Neural cell (in vitro differentiated cells): ENCODE measurements around the gene ARHGEF25. TPM values are rescaled to one million over a fixed set of nuclear protein-coding genes. Genes with fewer than 3 reads are reported as not detected.

Experiments used
- H2AFZ ChIP-seq: fragments of 200-600, 300-800 bp; sonication (generic), shearing (Covaris generic); 2 replicates; pipeline ENCODE4 v1.6.0; 2014; ENCODE audit warnings: low read depth, mild to moderate bottlenecking, antibody characterized with exemption, low read length, moderate library complexity
- H3F3A ChIP-seq: fragments of 200-600 bp; shearing (Covaris generic); 2 replicates; pipeline ENCODE4 v1.6.1; 2016; ENCODE audit warnings: mild to moderate bottlenecking, moderate library complexity, mixed read lengths, antibody characterized with exemption, low read length; ENCODE audit not compliant: insufficient read depth, poor library complexity, severe bottlenecking
- H3K27ac ChIP-seq: fragments of 200-600, 300-800 bp; sonication (generic), shearing (Covaris generic); 2 replicates; pipeline ENCODE4 v1.5.1; 2014; ENCODE audit warnings: mild to moderate bottlenecking, low read length, moderate library complexity
- H3K27me3 ChIP-seq: fragments of 300-800, 200-600 bp; sonication (generic), shearing (Covaris generic); 2 replicates; pipeline ENCODE4 v1.6.0; 2014; ENCODE audit warnings: mild to moderate bottlenecking, low read depth, low read length, moderate library complexity; ENCODE audit not compliant: insufficient read depth
- H3K36me3 ChIP-seq: fragments of 300-800, 200-600 bp; sonication (generic), shearing (Covaris generic); 2 replicates; pipeline ENCODE4 v1.5.1; 2014; ENCODE audit warnings: mild to moderate bottlenecking, antibody characterized with exemption, low read length, moderate library complexity; ENCODE audit not compliant: insufficient read depth
- H3K4me2 ChIP-seq: fragments of 300-800, 200-600 bp; sonication (generic), shearing (Covaris generic); 2 replicates; pipeline ENCODE4 v1.6.0; 2014; ENCODE audit warnings: mild to moderate bottlenecking, low read length
- H3K4me3 ChIP-seq: fragments of 300-800, 200-600 bp; sonication (generic), shearing (Covaris generic); 2 replicates; pipeline ENCODE4 v1.5.1; 2014; ENCODE audit warnings: mild to moderate bottlenecking, low read length, moderate library complexity
- H3K79me2 ChIP-seq: fragments of 200-600 bp; shearing (Covaris generic); replicated peaks from 2 replicates; pipeline ENCODE4 v1.6.0; 2014; ENCODE audit warnings: mild to moderate bottlenecking, low read length, moderate library complexity; ENCODE audit not compliant: insufficient read depth
- H3K9ac ChIP-seq: fragments of 300-800, 200-600 bp; sonication (generic), shearing (Covaris generic); 2 replicates; pipeline ENCODE4 v1.6.1; 2016; ENCODE audit warnings: mild to moderate bottlenecking, low read length, mixed read lengths
- H3K9me2 ChIP-seq: fragments of 200-600 bp; shearing (Covaris generic); 2 replicates; pipeline ENCODE4 v1.6.1; 2016; ENCODE audit warnings: mild to moderate bottlenecking, low read length, mixed read lengths; ENCODE audit not compliant: insufficient read depth
- H3K9me3 ChIP-seq: fragments of 200-600, 300-800 bp; sonication (generic), shearing (Covaris generic); 2 replicates; pipeline ENCODE4 v1.6.1; 2016; ENCODE audit warnings: mild to moderate bottlenecking, mixed run types, low read length, moderate library complexity, mixed read lengths
- H4K20me1 ChIP-seq: fragments of 200-600 bp; shearing (Covaris generic); 2 replicates; pipeline ENCODE4 v1.6.1; 2016; ENCODE audit warnings: mild to moderate bottlenecking, mixed run types; ENCODE audit not compliant: insufficient read depth
- CTCF ChIP-seq: fragments of 450-650 bp; IDR thresholded peaks from 2 replicates; pipeline ENCODE4 v1.5.1; 2014; ENCODE audit warnings: antibody characterized with exemption, mild to moderate bottlenecking, moderate library complexity; ENCODE audit not compliant: poor library complexity, severe bottlenecking
- EP300 ChIP-seq: fragments of 450-650 bp; conservative IDR thresholded peaks from 2 replicates; pipeline ENCODE4 v1.6.1; 2014; ENCODE audit warnings: antibody characterized with exemption, mild to moderate bottlenecking, moderate library complexity; ENCODE audit not compliant: poor library complexity, severe bottlenecking
- EZH2 ChIP-seq: fragments of 200-600, 300-800 bp; shearing (Covaris generic), sonication (generic); IDR thresholded peaks from 2 replicates; pipeline ENCODE4 v1.6.1; 2014; ENCODE audit warnings: antibody characterized with exemption, low read length, borderline replicate concordance, mild to moderate bottlenecking; ENCODE audit not compliant: insufficient read depth, poor library complexity, severe bottlenecking
- MXI1 ChIP-seq: fragments of 450-650 bp; conservative IDR thresholded peaks from 2 replicates; pipeline ENCODE4 v1.6.1; 2014; ENCODE audit warnings: antibody characterized with exemption, mild to moderate bottlenecking; ENCODE audit not compliant: poor library complexity, severe bottlenecking
- POLR2AphosphoS5 ChIP-seq: IDR thresholded peaks from 2 replicates; pipeline ENCODE4 v1.6.1; 2012
- RAD21 ChIP-seq: fragments of 450-650 bp; conservative IDR thresholded peaks from 2 replicates; pipeline ENCODE4 v1.6.1; 2014; ENCODE audit warnings: antibody characterized with exemption, mild to moderate bottlenecking, moderate library complexity
- REST ChIP-seq: IDR thresholded peaks from 2 replicates; pipeline ENCODE4 v1.6.1; 2012; ENCODE audit warnings: borderline replicate concordance
- SMC3 ChIP-seq: fragments of 450-650 bp; conservative IDR thresholded peaks from 2 replicates; pipeline ENCODE4 v1.6.1; 2014; ENCODE audit warnings: antibody characterized with exemption, mild to moderate bottlenecking, moderate library complexity; ENCODE audit not compliant: poor library complexity
- TAF1 ChIP-seq: IDR thresholded peaks from 2 replicates; pipeline ENCODE4 v1.6.1; 2012; ENCODE audit warnings: low read depth
- polyA plus RNA-seq: library from polyadenylated mRNA; depleted of rRNA; stranded (reverse); fragments of >200 nt; gene quantifications from 2 replicates; pipeline ENCODE4 v1.2.3, GENCODE V29; 2014

ARHGEF25 gene
- polyA plus RNA-seq, 1 donor from 2014 or later = 12.9 TPM

- Histone ChIP-seq H2AFZ (no peak overlapping the region), H3F3A (peaks cover 3% of the 10 kb centered on the region), H3K9me2 (no peaks in the 10 kb centered on the region), H3K9me3 (no peaks in the 10 kb centered on the region), H3K27ac (peak overlapping the region; percentile 82), H4K20me1 (no peaks in the 10 kb centered on the region), H3K36me3 (peaks cover 14% of the 10 kb centered on the region), H3K4me3 (peak overlapping the region; percentile 97), H3K27me3 (peaks cover 47% of the 10 kb centered on the region), H3K79me2 (peaks cover 7% of the 10 kb centered on the region), H3K4me2 (peak overlapping the region; percentile 93), H3K9ac (peak overlapping the region; percentile 94)
- TF ChIP-seq POLR2AphosphoS5 = no peak
- TF ChIP-seq EP300 = no peak
- TF ChIP-seq TAF1 = no peak
- TF ChIP-seq EZH2 = no peak
- TF ChIP-seq REST = no peak
- TF ChIP-seq SMC3 = no peak
- no peak for TF ChIP-seq RAD21
- no peak for TF ChIP-seq CTCF
- TF ChIP-seq MXI1 = no peak
Measured at GRCh38 chr12:57630891-57631433, 19.7 kb downstream of the ARHGEF25 start.

- Histone ChIP-seq H4K20me1 (no peaks in the 10 kb centered on the region), H3K9ac (peak overlapping the region; percentile 94), H3K4me3 (peak overlapping the region; percentile 97), H3K36me3 (peaks cover 14% of the 10 kb centered on the region), H3K9me3 (no peaks in the 10 kb centered on the region), H3K27me3 (peaks cover 43% of the 10 kb centered on the region), H3K9me2 (no peaks in the 10 kb centered on the region), H3K27ac (peak overlapping the region; percentile 82), H2AFZ (peak overlapping the region; percentile 60), H3K79me2 (peaks cover 7% of the 10 kb centered on the region), H3F3A (peaks cover 3% of the 10 kb centered on the region), H3K4me2 (peak overlapping the region; percentile 93)
- TF ChIP-seq EZH2 (no peak), POLR2AphosphoS5 (peak; percentile 25)
Measured at GRCh38 chr12:57631566-57632072, 20.4 kb downstream of the ARHGEF25 start.
